Chondrocyte (in vitro differentiated cells): ENCODE data around the gene SNAP47. TPM values are rescaled to one million over a fixed set of nuclear protein-coding genes. Genes with fewer than 3 reads are reported as not detected.

Experiments used
- DNase-seq: peaks from one replicate; pipeline ENCODE4 v3.0.0; 2021; ENCODE audit warnings: mixed read lengths, low spot score
- H3K27ac Mint-ChIP-seq: one replicate; pipeline ENCODE4 v1.8.0; 2021; ENCODE audit warnings: mild to moderate bottlenecking, moderate library complexity, mixed read lengths; ENCODE audit not compliant: unreplicated experiment
- H3K27me3 Mint-ChIP-seq: 2 replicates; pipeline ENCODE4 v1.8.0; 2021; ENCODE audit warnings: low read depth, mixed read lengths
- H3K36me3 Mint-ChIP-seq: 2 replicates; pipeline ENCODE4 v1.8.0; 2021; ENCODE audit warnings: low read depth, mixed read lengths
- H3K4me1 Mint-ChIP-seq: 2 replicates; pipeline ENCODE4 v1.8.0; 2021; ENCODE audit warnings: low read depth, mild to moderate bottlenecking, mixed read lengths
- H3K4me3 Mint-ChIP-seq: one replicate; pipeline ENCODE4 v1.8.0; 2021; ENCODE audit warnings: mild to moderate bottlenecking, moderate library complexity, mixed read lengths; ENCODE audit not compliant: unreplicated experiment
- H3K9me3 Mint-ChIP-seq: 2 replicates; pipeline ENCODE4 v1.8.0; 2021; ENCODE audit warnings: low read depth, mixed read lengths
- CTCF ChIP-seq: fragments of 200-600 bp; sonication (generic); IDR thresholded peaks from 2 replicates; pipeline ENCODE4 v1.5.0; 2021; ENCODE audit warnings: antibody characterized with exemption, mild to moderate bottlenecking, moderate library complexity
- total RNA-seq: library from RNA; stranded (reverse); gene quantifications from 3 replicates; pipeline ENCODE4 v1.2.1, GENCODE V29; 2021

The SNAP47 gene
- total RNA-seq, 1 donor from 2014 or later, result 22.5 TPM

GRCh38 chr1:227754958-227755357, 19.7 kb downstream of the SNAP47 start:
- no peak for TF ChIP-seq CTCF
- no peak overlapping the region for H3K4me3 Mint-ChIP-seq
- H3K36me3 Mint-ChIP-seq, result peaks cover 4% of the 10 kb centered on the region
- H3K9me3 Mint-ChIP-seq, result no peaks in the 10 kb centered on the region
- no peak for DNase-seq
- peaks cover 23% of the 10 kb centered on the region for H3K4me1 Mint-ChIP-seq
- H3K27ac Mint-ChIP-seq, result no peak overlapping the region
- H3K27me3 Mint-ChIP-seq, result no peaks in the 10 kb centered on the region

GRCh38 chr1:227756172-227756959, 21.1 kb downstream of the SNAP47 start:
- no peak for DNase-seq
- TF ChIP-seq CTCF, result no peak
- Mint-ChIP-seq H3K27me3 (no peaks in the 10 kb centered on the region), H3K4me3 (no peak overlapping the region), H3K4me1 (peaks cover 32% of the 10 kb centered on the region), H3K27ac (no peak overlapping the region), H3K9me3 (no peaks in the 10 kb centered on the region), H3K36me3 (peaks cover 6% of the 10 kb centered on the region)

- H3K36me3 Mint-ChIP-seq, result peaks cover 2% of the 10 kb centered on the region
- H3K27ac Mint-ChIP-seq, result no peak overlapping the region
- no peak for DNase-seq
- no peak overlapping the region for H3K4me3 Mint-ChIP-seq
- H3K27me3 Mint-ChIP-seq, result no peaks in the 10 kb centered on the region
- no peak for TF ChIP-seq CTCF
- H3K4me1 Mint-ChIP-seq, result peaks cover 41% of the 10 kb centered on the region
- H3K9me3 Mint-ChIP-seq, result no peaks in the 10 kb centered on the region
Measured at GRCh38 chr1:227757781-227758180, 22.5 kb downstream of the SNAP47 start.

- no peaks in the 10 kb centered on the region for H3K9me3 Mint-ChIP-seq
- H3K4me3 Mint-ChIP-seq, result no peak overlapping the region
- H3K36me3 Mint-ChIP-seq, result peaks cover 2% of the 10 kb centered on the region
- no peaks in the 10 kb centered on the region for H3K27me3 Mint-ChIP-seq
- TF ChIP-seq CTCF, result no peak
- peaks cover 46% of the 10 kb centered on the region for H3K4me1 Mint-ChIP-seq
- H3K27ac Mint-ChIP-seq, result peak overlapping the region; percentile 8
- DNase-seq, result no peak
Measured at GRCh38 chr1:227758366-227758765, 23.1 kb downstream of the SNAP47 start.

GRCh38 chr1:227759341-227760300, 24.4 kb downstream of the SNAP47 start:
- Mint-ChIP-seq H3K9me3 (no peaks in the 10 kb centered on the region), H3K27ac (peak overlapping the region; percentile 91), H3K4me1 (peaks cover 55% of the 10 kb centered on the region), H3K4me3 (no peak overlapping the region), H3K27me3 (no peaks in the 10 kb centered on the region), H3K36me3 (peaks cover 2% of the 10 kb centered on the region)
- no peak for DNase-seq
- no peak for TF ChIP-seq CTCF
